Uterus (tissue), 2 donors: ENCODE results near the gene PPP2R5B.

Experiments used
- POLR2A ChIP-seq, 2 donors: fragments of 450-650 bp; IDR thresholded peaks; one replicate each; pipeline ENCODE4 v1.6.1; 2016; ENCODE audit warnings: antibody characterized with exemption in 2 of 2, mild to moderate bottlenecking in 1 of 2, moderate library complexity in 1 of 2
- TF ChIP-seq, protein P1 (sequence below), 4 experiments: fragments of 200-600 bp in 2 of 4; fragments of 450-650 bp in 2 of 4; sonication (generic) in 2 of 4; IDR thresholded peaks; one replicate each; pipeline ENCODE4 v1.5.1; 2016 to 2019; ENCODE audit warnings: antibody characterized with exemption in 4 of 4, mild to moderate bottlenecking in 2 of 4, moderate library complexity in 1 of 4

GRCh38 chr11:64963072-64963631 lies 38.7 kb downstream of the PPP2R5B start:
- TF ChIP-seq, protein P1, sequence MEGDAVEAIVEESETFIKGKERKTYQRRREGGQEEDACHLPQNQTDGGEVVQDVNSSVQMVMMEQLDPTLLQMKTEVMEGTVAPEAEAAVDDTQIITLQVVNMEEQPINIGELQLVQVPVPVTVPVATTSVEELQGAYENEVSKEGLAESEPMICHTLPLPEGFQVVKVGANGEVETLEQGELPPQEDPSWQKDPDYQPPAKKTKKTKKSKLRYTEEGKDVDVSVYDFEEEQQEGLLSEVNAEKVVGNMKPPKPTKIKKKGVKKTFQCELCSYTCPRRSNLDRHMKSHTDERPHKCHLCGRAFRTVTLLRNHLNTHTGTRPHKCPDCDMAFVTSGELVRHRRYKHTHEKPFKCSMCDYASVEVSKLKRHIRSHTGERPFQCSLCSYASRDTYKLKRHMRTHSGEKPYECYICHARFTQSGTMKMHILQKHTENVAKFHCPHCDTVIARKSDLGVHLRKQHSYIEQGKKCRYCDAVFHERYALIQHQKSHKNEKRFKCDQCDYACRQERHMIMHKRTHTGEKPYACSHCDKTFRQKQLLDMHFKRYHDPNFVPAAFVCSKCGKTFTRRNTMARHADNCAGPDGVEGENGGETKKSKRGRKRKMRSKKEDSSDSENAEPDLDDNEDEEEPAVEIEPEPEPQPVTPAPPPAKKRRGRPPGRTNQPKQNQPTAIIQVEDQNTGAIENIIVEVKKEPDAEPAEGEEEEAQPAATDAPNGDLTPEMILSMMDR (IDR thresholded peaks at IDR 0.05): no peak
- TF ChIP-seq POLR2A (IDR thresholded peaks at IDR 0.05): no peak
